HTERT RPE-1 (cell line): ENCODE data around the gene MED9.

Source experiments
- in situ Hi-C: fragments of 300-500 bp; cut with MboI; formaldehyde crosslinking; loops from 4 replicates; pipeline ENCODE4 v1.14.3; 2020; ENCODE audit warnings: low sequenced_read_pairs

Gene MED9

DNA sequence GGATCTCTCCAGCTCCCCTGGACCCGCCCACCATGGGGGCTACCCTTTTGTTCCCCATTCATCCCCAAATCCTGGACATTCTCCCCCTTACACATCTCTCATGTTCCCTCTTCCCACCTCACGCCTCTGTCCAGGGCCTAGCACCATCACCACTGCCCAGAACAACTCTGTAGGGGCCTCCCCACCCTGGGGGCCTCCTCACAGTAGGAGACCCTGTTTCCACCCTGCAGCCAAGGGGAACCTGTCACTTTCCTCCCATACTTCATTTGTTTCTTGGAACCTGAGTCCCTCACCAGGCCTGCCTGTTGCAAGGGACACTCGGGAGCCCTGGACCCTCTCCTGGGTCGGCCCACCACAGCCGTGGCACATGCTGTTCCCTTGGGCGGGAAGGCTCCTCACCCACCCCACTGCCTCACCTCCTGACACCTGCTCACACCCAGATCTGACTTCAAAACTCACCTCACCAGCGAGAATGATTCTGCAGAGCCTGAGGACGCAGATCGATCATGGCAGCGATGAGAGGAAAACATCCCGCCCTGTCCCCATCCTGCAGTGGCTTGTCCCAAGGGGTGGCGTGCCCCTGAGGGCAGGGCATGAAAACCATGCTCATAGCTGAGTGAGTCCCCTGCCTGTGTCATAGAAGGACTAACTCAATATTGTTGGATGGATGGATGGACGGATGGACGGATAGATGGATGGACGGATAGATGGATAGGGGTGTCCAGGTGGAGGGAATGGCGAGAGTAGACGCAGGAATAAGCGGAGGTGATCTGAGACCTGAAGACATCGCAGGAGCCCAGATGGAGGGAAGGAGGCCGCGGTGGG is 26.2 kb downstream of the MED9 start:
- in situ Hi-C loops, result no loop called here

DNA sequence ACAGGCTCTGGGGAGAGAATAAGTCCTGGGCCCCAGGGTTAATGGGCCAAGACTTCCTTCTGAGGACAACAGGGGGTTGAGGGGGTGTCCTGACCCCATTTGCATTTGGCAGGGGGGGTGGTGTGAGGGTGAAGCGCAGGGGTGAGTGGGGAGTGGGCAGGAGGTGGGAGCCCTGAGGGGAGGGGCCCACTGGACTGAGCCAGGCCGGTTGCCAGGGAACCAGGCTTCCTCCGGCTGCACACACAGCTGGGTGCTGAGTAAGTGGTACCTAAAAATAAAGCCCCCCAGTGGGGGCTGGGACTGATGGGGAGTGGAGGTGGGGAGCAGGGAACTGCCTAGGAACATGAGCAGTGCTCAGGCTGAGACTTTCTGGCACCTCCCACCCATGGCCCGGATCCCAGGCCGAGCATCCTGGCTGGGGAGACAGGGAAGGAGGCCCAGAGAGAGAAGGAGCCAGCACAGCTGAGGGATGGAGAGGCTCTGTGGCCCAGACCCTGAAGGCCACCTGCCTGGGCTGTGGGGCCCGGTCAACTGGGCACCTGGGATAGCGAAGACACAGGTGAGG is 26.8 kb downstream of the MED9 start:
- in situ Hi-C loops, result no loop called here

DNA sequence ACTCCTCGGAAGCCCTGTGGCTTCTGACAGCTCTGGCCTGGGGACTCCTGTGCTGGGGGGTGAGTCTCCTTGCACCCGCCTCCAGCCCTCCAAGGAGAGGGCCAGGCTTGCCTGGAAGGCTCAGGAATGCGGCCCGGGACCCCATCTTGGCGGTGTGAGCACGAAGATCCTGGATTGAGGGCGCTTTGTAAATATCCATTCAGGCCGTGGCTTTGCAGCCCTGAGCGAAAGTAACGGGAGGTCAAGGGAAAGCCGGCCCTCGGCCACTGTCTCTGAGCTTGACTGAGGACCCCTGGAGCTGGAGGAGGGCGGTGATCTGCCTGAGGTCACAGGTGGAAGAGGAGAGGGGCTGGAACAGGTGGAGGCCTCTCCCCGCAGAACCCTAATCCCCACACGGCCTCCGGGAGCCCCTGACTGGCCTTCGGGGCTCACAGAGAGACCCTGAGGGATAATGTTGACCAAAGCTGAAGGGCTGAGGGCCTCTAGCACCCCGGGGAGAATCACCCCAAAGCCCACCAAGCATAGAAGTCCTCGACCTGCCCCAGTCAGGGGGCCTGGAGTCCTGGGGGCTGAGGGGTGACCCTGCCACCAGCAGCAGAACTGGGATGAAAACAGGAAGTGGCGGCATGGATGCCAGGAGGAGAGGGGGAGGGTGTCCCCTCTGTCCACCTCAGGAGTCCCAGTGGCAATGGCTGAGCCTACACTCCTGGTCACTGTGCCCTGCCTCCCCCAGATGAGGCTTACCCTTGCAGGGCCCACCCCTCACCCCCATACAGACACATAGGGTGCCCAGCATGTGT is 27.7 kb downstream of the MED9 start:
- in situ Hi-C loops, result no loop called here

DNA sequence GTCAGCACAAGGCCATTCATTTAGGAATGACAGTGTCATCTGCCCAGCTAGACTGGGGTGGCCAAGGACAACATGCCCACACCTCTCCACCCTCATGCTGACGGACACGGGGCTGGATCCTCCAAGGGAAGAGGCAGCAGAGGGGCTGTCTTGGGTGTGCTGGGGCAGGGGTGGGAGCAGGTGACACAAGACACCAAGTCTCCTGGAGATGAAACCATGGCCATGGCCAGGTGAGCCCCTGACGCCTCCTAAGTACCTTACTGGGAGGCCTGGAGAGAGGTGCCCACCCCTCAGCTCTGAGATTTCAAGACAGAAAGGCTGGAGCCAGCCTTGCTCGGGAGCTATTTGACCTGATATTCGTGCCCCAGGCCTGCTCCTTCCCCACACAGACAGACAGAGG is 28.4 kb downstream of the MED9 start:
- in situ Hi-C loops, result no loop called here

DNA sequence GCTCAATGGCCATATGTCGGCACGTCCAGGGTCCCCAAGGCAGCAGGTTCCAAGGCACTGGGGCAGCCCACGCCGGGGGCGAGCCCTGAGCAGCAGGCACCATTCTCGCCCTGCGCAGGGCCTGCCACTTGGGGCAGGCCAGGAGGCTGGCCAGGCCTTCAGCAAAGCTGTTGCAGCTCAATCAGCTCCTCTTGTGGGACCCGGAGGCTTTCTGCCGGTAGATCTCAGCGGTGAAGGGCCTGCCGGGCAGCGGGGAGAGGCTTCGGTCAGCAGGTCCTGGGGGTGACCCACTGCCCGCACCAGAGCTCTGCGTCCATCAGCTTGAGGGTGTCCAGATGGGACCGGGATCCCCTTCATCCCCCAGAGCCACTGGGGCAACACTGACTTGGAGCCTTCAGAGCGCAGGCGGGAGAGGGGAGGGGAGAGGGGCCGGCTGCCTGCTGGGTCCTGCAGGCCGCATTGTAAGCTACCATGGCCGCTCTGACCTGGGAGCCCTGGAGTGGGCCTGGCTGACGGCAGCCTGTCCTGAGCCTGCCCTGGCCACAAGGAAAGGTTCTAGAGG is 28.9 kb downstream of the MED9 start:
- in situ Hi-C loops, result no loop called here

DNA sequence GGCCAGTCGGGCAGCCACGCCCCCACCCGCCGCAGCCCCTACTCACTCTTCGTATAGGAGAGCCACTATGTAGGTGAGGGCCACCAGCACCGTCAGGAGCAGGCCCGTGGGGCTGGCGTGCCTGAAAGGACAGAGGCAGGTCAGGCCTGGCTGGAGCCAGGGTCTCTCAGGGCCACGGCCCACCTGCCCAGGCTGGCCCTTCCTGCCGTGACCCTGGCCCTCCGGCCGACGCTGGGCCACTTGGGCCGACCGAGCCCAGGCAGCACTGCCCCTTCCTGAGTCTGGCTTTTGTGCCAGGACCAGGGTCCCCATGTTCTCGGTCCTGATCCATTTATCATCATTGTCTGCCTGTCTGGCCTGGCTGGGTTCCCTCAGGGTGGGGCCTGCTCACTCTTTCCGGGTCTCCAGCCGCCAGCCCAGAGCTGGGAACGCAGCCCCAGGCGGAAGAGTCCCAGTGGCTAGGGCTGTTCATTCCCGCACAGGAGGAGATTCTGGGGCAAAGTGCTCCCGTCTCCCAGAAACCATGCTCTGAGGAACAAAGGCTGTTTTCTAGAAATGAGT is 29.5 kb downstream of the MED9 start:
- in situ Hi-C loops, result no loop called here

DNA sequence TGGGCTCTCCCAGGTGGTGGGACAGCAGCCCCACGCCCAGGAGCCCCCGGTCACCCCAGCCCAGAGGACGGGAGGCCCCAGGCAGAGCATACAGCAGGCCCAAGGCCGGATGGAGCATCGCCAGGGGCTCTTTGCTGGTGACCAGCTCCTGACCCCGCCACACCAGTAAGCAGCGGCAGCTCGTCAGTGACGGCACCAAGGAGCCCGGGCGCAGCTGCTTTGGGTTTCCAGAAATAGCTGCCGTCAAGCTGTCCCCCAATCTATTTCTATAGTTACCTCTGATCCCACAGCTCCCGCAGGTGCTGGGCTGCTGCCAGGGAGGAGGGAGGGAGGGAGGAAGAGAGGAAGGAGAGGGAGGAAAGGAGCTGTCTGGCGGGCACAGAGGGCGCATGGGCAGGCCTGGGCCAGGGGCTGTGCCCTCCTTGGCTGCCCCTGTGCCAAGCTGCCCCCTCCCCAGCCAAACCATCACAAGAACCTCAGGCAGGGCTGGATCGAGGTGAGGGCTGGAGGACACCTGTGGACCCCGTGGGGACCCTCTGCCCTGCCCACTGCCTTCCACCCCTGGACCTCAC is 30.2 kb downstream of the MED9 start:
- in situ Hi-C loops, result no loop called here

DNA sequence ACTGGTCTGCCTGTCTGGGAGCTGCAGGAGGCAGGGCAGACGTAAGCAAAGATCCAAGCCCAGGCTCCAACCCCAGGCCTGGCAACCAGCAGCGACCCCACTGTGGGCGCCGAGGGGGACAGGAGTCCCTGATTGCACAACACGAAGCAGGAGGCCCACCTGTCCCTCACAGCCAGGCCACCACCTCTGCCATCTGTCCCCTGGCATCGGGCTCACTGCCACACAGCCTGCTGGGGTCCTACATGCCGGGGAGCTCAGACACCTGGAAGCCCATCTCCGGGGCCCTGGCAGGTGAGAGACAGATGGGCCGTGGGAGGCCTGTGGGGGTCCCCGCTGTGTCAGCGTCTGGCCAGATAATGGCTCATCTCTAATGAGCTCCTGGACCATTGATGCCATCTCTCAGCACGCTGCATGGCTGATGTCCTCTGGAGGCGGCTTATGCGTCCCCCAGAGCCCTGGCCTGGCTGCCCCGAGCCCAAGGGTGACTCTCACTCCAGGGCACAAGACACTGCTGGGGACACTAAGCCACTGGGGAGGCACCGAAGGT is 30.7 kb downstream of the MED9 start:
- in situ Hi-C loops, result no loop called here

DNA sequence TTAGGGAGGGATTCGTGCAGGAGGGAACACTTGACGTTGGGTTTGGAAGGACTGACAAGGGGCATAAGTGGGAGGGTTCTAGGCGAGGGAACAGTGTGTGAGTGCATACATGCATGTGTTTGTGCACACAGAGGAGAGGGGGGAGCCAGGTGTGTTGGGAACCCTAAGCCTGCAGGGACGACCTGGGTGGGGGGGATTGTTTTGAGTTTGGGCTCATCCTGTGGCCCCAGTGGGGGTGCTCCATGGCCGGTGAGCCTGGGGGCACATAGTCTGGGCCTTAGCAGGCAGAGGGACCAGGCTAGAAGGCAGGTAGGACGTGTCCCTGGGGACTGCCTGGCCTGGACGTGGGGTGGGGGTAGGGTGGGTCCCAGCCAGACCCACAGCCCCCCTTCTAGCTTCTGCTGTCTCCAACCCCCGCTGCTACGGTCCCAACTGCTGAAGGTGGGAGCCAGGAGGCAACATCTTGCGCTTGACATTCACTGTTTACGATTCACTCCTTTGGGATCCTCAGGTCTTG is 31.3 kb downstream of the MED9 start:
- in situ Hi-C loops, result no loop called here

DNA sequence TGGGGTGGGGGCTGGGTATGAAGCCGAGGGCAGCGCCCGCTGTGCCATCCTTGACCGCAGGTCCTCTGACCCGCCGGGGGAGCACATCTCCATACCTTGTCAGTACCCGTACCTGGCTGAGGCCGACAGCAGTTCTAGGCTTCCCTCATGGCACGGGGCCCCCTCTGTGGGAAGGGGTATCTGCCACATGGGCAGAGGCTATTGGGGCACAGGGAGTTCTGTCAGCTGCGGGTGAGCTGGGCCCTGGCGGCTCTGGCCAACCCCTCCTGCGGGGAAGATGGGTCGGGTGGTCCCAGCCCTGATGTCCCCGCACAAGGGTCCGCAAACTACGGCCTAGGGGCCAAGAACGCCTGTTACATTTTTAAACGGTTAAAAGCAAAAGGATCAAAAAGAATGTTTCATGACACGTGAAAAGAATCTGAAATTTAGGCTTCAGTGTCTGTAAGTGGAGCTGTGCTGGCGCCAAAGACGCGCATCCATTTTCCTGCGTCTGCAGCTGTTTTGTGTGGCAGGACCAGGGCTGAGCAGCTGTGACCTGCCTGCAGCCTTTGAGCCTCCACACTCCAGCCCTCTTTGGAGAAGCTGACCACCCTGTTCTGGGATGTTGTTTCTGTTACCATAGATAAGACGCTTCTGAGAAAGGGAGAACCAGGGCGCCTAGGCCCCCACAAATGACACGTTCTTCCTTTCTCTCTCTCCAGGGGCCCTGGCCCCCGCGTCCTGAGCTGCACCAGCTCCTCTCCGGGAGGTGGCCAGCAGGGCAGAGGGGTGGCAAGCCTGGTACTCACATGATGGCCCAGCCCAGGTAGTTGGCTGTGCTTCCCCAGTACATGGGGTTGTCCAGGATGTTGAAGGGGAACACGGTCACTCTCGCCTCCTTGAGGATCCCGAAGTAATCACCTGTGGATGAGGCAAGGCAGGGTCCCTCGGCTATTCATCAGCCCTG is 32.1 kb downstream of the MED9 start:
- in situ Hi-C loops, result no loop called here

DNA sequence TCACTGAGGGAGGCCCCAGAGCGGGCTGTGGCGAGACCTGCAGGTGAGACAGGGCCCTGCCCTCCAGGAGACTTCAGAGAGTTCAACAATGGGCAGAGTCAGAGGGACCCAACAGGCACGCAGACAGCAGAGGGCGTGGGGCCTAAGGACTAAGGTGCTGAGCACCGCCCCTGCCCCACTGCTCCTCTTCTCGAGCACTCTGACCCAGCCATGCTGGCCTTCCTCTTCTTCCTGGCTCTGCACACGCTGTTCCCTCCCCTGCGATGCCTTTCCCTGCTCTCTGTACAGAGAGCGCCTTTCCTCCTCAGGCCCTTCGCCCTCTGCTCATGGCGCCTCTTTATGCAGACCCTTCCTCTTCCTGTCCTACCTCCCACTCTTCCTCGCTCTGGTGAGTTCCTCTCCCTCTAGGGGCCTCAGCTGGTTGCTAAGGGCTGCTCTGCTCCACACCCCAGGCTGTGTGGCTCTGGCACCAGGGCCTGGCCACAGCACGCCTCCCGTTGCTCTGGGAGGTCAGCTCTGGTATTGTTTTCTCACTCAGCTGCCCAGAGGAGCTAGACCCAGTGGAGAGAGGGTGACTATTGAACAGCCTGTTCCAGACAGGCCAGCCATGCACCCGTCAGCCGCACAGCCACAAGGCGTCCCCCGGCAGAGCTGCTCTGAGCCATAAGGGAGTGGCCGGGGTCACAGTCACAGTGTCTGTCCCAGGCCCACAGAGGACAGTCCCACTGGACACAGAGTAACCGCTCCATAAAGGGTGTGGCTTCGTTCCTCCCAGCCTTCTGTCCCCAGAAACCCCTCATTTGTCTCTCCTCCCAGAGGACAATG is 33.0 kb downstream of the MED9 start:
- in situ Hi-C loops, result no loop called here

DNA sequence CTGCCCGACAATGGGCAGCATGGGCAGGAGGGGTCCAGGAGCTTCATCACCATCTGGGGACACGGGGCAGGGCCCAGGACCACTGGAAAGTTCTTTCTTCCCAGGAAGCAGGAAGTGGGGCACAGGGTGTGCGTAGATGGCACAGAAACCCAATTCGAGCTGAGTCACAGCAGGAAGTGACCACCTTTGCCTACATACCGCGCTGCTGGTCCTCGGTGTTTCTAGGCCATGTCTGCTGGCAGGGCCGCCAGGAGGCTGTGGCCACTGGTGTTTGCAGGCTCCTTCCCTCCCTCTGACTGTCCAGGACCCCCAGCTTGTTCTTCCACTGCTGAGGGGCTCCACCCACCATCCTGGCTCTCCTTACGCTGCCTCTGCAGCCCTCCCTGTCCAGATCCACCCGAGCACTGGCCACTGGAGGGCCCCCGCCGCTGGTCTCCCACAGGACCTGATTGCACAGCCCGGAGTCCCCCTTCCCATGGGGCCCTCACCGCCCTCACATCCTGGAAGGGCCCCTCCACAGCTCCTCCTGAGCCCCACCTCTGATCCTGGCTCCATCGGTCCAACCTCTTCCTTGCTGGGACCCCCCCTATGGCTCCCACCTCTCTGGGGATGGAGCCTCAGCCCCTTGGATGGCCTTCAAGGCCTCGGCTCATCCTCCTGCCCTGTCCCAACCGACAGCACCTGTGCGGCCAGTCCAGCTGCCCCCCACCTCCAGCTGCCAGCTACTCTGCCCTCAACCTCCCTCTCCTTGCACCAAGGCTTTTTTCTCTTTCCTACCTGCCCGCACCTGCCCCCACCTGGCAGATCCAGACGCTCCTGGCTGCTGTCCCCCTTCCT is 33.9 kb downstream of the MED9 start:
- in situ Hi-C loops, result no loop called here

DNA sequence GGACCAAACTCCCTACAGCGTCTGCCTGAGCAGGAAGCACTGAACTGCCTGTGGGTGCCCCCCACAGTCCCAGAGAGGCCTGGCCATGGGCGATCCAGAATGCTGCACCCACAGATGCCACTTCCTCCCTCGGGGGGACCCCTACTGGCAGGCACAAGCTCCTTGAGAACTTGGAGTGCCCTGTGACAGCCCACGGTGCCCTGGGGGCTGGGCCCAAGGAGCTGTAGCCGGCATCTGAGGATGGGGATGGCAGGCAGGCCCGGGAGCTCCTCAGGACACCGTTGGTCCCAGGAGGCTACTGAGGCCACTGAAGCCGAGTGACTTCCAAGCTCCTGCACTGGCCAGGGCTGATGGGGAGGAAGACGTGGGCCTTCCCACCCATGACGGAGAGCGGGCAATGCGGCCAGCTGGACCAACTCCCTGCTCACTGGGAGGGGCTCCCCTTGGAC is 34.5 kb downstream of the MED9 start:
- in situ Hi-C loops, result no loop called here

DNA sequence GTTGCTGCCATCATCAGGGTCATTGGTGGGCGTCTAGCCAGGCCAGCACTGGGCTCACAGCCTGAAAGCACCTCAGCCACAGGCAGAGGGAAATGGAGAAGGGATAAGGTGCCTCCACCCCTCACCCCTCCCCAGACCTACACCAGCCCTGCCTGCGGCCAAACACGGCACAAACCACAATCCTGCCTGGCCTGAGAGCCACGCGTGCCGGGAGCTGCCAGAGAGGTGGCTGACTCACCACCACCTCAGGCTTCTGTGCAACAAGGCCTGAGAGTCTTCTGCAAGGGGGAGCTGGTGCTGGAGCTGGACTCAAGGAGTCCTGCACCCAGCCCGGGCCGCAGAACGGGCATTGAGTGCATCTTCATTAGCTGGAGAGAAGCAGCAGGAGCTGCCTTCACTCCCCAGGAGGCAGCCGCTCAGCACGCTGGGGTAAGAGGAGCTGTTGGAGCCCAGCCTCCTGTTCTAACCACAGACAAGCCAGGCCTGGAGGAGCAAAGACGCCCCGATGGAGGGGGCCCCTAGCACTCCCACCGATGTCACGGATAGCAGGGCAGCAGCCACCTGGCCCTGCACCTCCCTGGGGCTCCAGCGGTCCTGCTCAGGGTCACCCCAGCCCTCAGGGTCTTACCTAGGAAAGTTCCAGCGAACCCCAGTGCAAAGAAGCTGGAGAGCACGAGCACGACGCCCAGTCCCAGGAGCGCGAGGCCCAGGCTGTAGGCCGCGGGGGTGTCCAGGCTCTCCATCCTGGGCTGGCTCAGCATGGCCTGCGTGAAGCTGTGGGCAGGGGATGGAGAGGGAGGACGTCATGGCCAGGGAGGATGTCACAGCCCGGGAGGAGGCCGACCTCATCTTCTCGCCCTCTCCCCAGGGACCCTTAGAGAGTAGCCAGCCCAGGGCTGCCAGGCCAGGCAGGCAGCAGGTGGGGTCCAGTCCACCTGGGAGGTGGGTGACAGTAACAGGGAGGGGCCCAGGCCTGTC is 35.4 kb downstream of the MED9 start:
- in situ Hi-C loops, result no loop called here

DNA sequence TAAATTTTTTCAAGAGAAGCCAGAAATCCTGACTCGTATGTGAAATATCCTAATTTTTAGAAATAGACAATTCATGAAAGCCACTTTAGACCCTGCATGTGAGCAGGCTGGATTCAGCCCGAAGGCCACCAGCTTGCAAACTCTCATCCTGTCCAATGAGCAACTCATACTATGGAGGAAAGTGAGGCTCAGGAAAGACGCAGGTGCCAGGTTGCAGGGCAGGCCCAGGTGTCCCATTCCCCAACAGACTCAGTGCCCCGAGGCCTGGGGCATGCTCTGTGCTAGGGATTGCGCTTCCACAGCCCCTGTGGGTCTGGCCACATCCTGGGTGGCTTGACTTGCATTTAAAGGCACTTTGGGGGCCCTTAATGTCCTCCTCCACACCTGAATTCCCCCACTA is 36.1 kb downstream of the MED9 start:
- in situ Hi-C loops, result no loop called here

DNA sequence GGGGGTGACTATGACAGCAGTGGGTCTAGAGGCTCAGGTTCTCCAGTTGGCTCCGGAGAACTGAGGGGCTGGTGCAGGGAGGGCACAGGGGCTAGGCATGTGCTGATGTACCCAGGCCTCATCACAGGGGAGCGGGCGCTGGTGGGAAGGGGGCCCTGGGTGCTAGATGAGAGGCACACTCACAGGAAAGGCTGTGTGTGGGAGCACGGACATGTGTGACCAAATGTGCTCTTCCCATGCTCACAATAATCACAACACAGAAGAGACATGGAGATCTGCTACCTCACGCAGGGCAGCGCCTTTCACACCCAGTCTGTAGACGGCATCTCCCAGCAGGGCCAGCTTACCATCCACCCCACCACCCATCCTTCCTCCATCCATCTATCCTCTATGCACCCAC is 36.8 kb downstream of the MED9 start:
- in situ Hi-C loops, result no loop called here
